GM12878 (cell line): ENCODE results near the gene AVEN. TPM values are rescaled to one million over a fixed set of nuclear protein-coding genes. Genes with fewer than 3 reads are reported as not detected.

Experiments
- EP300 ChIP-seq, 2 experiments: fragments of 150-350 bp in 1 of 2; IDR thresholded peaks; 2 replicates each; pipeline ENCODE4 v1.6.1; 2011 to 2012; ENCODE audit warnings: low read depth in 2 of 2, low read length in 2 of 2, borderline replicate concordance in 1 of 2, improper control_type of control experiment in 1 of 2, inconsistent platforms in 1 of 2; ENCODE audit not compliant: control insufficient read depth in 1 of 2
- ESRRA ChIP-seq: IDR thresholded peaks from 2 replicates; pipeline ENCODE4 v1.6.1; 2012; ENCODE audit warnings: mild to moderate bottlenecking, low read length, improper control_type of control experiment
- GABPA ChIP-seq: IDR thresholded peaks from 2 replicates; pipeline ENCODE4 v1.6.1; 2014; ENCODE audit warnings: antibody characterized with exemption, low read depth, mild to moderate bottlenecking, inconsistent platforms
- HDAC6 ChIP-seq: fragments of 200-600 bp; sonication (generic); IDR thresholded peaks from one replicate; pipeline ENCODE4 v1.8.0; 2017; ENCODE audit warnings: antibody characterized with exemption; ENCODE audit not compliant: unreplicated experiment
- KDM1A ChIP-seq: fragments of 200-600 bp; sonication (generic); IDR thresholded peaks from 2 replicates; pipeline ENCODE4 v1.6.1; 2016; ENCODE audit warnings: borderline replicate concordance
- RB1 ChIP-seq: fragments of 450-650 bp; formaldehyde crosslinking; IDR thresholded peaks from 2 replicates; pipeline ENCODE4 v1.6.1; 2017; ENCODE audit warnings: mild to moderate bottlenecking, borderline replicate concordance
- SPI1 ChIP-seq: IDR thresholded peaks from 2 replicates; pipeline ENCODE4 v1.6.1; 2011; ENCODE audit warnings: low read depth, mild to moderate bottlenecking, low read length, moderate library complexity, borderline replicate concordance; ENCODE audit not compliant: insufficient read depth
- SREBF2 ChIP-seq: IDR thresholded peaks from 2 replicates; pipeline ENCODE4 v1.6.1; 2012; ENCODE audit warnings: mild to moderate bottlenecking, low read length
- WRNIP1 ChIP-seq: IDR thresholded peaks from 2 replicates; pipeline ENCODE4 v1.6.1; 2011; ENCODE audit warnings: low read depth, low read length, improper control_type of control experiment, borderline replicate concordance
- polyA plus RNA-seq, 11 experiments: library from polyadenylated mRNA; depleted of rRNA in 4 of 11; unstranded in 6 of 11; stranded (reverse) in 5 of 11; fragments of >200 nt; fragmentation: Nextera tagmentation in 4 of 11; fragmentation: Illumina TruSeq in 1 of 11; extraction: Ambion mirVana in 4 of 11; extraction: Trizol in 1 of 11; gene quantifications; 1 replicate in 1 of 11; 2 replicates in 10 of 11; pipeline versions ENCODE4 v1.2.1 to v1.2.3, GENCODE V29; 2011 to 2016; ENCODE audit warnings: inconsistent platforms in 2 of 11, missing spikeins in 2 of 11, low read depth in 1 of 11
- total RNA-seq, 4 experiments: library from RNA; depleted of rRNA in 3 of 4; stranded (reverse); fragments of >200 nt in 3 of 4; fragmentation: Illumina TruSeq in 1 of 4; extraction: Trizol in 1 of 4; gene quantifications; 2 replicates each; pipeline versions ENCODE4 v1.2.1 to v1.2.3, GENCODE V29; 2013 to 2021
- TF ChIP-seq, protein P1 (sequence below): fragments of 450-650 bp; formaldehyde crosslinking; IDR thresholded peaks from 2 replicates; pipeline ENCODE4 v1.4.0; 2022; ENCODE audit warnings: mild to moderate bottlenecking, moderate library complexity
- TF ChIP-seq, protein P2 (sequence below): fragments of 450-650 bp; IDR thresholded peaks from 2 replicates; pipeline ENCODE4 v1.6.1; 2017; ENCODE audit warnings: mild to moderate bottlenecking
- TF ChIP-seq, protein P3 (sequence below): fragments of 450-650 bp; IDR thresholded peaks from 2 replicates; pipeline ENCODE4 v1.6.1; 2017; ENCODE audit warnings: mild to moderate bottlenecking, low read depth, inconsistent platforms; ENCODE audit not compliant: poor library complexity, severe bottlenecking
- TF ChIP-seq, protein P4 (sequence below): IDR thresholded peaks from 2 replicates; pipeline ENCODE4 v1.6.1; 2012; ENCODE audit warnings: low read depth, low read length, improper control_type of control experiment

The AVEN gene
- total and polyA plus RNA-seq, 10 of the 15 experiments (the other 5 are each of a cell fraction or from before 2014, with no cell fraction given): 1.4 to 15.1 (median 10.5) TPM

DNA sequence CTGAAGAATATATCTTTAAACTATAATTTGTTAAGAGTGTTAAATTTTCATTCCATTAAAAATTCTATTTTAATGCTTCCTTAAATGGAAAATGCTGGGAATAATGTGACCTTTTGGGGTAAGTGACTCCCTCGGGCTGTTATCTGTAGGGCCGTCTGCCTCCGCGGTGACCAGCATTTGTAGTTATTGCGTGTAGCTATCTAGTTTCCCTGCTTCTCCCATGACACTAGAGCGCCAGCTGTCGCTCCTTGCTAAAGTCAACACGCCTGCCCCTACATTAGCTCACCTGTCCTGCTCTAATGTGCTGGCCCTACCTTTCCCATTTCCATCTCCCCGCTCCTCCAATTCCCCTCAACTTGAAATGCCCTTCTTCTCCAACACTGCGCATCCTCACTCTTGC is 83.1 kb downstream of the AVEN start (continued):
- TF ChIP-seq, protein P1, sequence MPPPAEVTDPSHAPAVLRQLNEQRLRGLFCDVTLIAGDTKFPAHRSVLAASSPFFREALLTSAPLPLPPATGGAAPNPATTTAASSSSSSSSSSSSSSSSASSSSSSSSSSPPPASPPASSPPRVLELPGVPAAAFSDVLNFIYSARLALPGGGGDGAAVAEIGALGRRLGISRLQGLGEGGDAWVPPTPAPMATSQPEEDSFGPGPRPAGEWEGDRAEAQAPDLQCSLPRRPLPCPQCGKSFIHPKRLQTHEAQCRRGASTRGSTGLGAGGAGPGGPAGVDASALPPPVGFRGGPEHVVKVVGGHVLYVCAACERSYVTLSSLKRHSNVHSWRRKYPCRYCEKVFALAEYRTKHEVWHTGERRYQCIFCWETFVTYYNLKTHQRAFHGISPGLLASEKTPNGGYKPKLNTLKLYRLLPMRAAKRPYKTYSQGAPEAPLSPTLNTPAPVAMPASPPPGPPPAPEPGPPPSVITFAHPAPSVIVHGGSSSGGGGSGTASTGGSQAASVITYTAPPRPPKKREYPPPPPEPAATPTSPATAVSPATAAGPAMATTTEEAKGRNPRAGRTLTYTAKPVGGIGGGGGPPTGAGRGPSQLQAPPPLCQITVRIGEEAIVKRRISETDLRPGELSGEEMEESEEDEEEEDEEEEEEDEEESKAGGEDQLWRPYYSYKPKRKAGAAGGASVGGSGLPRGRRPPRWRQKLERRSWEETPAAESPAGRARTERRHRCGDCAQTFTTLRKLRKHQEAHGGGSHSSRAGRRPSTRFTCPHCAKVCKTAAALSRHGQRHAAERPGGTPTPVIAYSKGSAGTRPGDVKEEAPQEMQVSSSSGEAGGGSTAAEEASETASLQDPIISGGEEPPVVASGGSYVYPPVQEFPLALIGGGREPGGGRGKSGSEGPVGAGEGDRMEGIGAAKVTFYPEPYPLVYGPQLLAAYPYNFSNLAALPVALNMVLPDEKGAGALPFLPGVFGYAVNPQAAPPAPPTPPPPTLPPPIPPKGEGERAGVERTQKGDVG: no peak
- TF ChIP-seq, protein P2, sequence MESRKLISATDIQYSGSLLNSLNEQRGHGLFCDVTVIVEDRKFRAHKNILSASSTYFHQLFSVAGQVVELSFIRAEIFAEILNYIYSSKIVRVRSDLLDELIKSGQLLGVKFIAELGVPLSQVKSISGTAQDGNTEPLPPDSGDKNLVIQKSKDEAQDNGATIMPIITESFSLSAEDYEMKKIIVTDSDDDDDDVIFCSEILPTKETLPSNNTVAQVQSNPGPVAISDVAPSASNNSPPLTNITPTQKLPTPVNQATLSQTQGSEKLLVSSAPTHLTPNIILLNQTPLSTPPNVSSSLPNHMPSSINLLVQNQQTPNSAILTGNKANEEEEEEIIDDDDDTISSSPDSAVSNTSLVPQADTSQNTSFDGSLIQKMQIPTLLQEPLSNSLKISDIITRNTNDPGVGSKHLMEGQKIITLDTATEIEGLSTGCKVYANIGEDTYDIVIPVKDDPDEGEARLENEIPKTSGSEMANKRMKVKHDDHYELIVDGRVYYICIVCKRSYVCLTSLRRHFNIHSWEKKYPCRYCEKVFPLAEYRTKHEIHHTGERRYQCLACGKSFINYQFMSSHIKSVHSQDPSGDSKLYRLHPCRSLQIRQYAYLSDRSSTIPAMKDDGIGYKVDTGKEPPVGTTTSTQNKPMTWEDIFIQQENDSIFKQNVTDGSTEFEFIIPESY: no peak
- TF ChIP-seq, protein P3, sequence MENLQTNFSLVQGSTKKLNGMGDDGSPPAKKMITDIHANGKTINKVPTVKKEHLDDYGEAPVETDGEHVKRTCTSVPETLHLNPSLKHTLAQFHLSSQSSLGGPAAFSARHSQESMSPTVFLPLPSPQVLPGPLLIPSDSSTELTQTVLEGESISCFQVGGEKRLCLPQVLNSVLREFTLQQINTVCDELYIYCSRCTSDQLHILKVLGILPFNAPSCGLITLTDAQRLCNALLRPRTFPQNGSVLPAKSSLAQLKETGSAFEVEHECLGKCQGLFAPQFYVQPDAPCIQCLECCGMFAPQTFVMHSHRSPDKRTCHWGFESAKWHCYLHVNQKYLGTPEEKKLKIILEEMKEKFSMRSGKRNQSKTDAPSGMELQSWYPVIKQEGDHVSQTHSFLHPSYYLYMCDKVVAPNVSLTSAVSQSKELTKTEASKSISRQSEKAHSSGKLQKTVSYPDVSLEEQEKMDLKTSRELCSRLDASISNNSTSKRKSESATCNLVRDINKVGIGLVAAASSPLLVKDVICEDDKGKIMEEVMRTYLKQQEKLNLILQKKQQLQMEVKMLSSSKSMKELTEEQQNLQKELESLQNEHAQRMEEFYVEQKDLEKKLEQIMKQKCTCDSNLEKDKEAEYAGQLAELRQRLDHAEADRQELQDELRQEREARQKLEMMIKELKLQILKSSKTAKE: no peak
- no peak for TF ChIP-seq RB1
- TF ChIP-seq KDM1A: no peak
- TF ChIP-seq SREBF2: no peak
- no peak for TF ChIP-seq SPI1
- TF ChIP-seq, protein P4, sequence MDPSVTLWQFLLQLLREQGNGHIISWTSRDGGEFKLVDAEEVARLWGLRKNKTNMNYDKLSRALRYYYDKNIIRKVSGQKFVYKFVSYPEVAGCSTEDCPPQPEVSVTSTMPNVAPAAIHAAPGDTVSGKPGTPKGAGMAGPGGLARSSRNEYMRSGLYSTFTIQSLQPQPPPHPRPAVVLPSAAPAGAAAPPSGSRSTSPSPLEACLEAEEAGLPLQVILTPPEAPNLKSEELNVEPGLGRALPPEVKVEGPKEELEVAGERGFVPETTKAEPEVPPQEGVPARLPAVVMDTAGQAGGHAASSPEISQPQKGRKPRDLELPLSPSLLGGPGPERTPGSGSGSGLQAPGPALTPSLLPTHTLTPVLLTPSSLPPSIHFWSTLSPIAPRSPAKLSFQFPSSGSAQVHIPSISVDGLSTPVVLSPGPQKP: no peak
- no peak for TF ChIP-seq ESRRA
- no peak for TF ChIP-seq HDAC6
- TF ChIP-seq EP300 (IDR thresholded peaks at IDR 0.05; ENCODE audit: borderline replicate concordance in 1 of 2, control insufficient read depth in 1 of 2, low read depth in 2 of 2, low read length in 2 of 2): no peak
- TF ChIP-seq GABPA: no peak
- TF ChIP-seq WRNIP1: no peak
